WI38 (cell line): ENCODE data around the gene OR6B1.
"Not testable (repeated sequence)": the region's sequence is repeated elsewhere in the genome, so short reads cannot be mapped to it uniquely, and the experiment has no call there.

Source experiments
- H3K4me3 ChIP-seq: 2 replicates; pipeline ENCODE4 v1.5.1; 2011; ENCODE audit warnings: low read depth, mild to moderate bottlenecking, control low read depth, low read length
- TF ChIP-seq, protein P1 (sequence below): IDR thresholded peaks from 2 replicates; pipeline ENCODE4 v1.5.1; 2012; ENCODE audit warnings: low read depth, mild to moderate bottlenecking, control low read depth, low read length

OR6B1 gene

DNA sequence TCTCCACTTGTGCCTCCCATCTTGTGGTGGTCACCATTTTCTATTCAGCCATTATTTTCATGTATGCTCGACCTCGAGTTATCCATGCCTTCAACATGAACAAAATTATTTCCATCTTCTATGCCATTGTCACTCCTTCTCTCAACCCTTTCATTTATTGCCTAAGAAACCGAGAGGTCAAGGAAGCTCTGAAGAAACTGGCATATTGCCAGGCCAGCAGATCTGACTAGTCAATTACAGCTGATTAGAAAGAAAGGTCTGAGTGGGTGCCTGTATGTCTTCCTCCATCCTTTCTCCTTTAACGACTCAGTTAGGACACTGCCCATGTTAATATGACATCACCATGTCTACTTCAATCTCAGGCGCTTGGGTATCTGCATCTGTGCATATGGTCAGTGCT, 4.6 kb downstream of the OR6B1 start:
- TF ChIP-seq, protein P1, sequence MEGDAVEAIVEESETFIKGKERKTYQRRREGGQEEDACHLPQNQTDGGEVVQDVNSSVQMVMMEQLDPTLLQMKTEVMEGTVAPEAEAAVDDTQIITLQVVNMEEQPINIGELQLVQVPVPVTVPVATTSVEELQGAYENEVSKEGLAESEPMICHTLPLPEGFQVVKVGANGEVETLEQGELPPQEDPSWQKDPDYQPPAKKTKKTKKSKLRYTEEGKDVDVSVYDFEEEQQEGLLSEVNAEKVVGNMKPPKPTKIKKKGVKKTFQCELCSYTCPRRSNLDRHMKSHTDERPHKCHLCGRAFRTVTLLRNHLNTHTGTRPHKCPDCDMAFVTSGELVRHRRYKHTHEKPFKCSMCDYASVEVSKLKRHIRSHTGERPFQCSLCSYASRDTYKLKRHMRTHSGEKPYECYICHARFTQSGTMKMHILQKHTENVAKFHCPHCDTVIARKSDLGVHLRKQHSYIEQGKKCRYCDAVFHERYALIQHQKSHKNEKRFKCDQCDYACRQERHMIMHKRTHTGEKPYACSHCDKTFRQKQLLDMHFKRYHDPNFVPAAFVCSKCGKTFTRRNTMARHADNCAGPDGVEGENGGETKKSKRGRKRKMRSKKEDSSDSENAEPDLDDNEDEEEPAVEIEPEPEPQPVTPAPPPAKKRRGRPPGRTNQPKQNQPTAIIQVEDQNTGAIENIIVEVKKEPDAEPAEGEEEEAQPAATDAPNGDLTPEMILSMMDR: no peak
- H3K4me3 ChIP-seq: no peak overlapping the region

DNA sequence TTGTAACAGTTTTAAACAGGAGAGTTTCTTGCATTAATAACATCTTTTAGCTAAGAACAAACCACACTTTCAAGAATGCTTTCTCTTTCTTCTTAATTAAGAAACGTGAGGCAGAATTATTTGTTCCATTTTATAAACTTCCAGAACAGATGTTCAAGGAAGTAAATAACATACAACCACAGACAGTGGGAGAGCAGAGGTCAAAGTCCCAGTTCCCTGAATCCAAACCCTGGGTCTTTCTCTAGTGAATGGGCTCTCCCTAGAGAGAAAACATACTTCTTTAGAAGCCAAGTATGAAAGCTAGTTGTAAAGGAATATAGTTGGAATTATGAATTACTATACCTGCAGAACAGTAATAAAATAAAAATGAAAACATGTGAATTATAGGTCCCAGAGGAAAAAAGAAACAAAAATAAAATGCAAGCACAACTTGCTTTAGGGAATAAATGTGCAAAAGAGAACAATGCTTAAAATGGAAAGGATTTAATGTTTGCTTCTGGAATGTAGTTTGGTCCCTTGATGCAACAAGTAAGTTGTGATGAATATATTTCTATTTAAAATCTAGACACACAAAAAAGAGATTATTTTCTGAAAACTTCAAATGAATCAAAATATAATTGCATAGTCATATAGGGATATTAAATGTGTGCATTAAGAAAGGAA, 6.0 kb downstream of the OR6B1 start:
- TF ChIP-seq, protein P1: no peak
- no peak overlapping the region for H3K4me3 ChIP-seq

DNA sequence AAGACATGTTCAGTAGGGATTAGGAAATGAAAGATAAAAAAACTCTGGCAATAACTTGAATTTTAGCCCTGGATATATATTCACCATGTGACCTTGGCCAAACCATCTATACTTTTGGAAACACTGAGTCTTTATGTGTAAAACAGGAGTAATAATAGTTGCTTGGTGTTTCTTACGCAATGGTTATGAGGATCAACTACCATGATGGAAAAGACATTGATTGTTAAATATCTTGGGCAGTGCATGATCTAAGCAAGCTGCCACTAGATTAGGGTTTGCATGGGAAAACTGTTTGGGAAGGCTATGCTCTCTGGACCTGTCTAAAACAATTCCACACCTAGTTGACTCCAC, 6.5 kb downstream of the OR6B1 start:
- TF ChIP-seq, protein P1: no peak
- H3K4me3 ChIP-seq: no peak overlapping the region

DNA sequence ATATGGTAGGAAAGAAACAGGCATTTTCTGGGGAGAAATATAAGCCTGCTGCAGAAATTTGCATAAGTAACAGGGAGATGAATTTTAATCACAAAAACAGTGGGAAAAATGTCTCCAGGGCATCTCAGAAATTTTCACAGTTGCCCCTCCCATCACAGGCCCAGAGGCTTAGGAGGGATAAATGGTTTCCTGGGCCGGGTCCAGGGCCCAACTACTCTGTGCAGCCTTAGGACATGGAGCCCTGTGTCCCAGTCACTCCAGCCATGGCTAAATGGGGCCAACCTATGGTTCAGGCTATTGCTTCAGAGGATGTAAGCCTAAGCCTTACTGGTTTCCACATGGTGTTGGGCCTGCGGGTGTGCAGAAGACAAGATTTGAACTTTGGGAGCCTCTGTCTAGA, 9.2 kb downstream of the OR6B1 start:
- no peak overlapping the region for H3K4me3 ChIP-seq
- TF ChIP-seq, protein P1: no peak

DNA sequence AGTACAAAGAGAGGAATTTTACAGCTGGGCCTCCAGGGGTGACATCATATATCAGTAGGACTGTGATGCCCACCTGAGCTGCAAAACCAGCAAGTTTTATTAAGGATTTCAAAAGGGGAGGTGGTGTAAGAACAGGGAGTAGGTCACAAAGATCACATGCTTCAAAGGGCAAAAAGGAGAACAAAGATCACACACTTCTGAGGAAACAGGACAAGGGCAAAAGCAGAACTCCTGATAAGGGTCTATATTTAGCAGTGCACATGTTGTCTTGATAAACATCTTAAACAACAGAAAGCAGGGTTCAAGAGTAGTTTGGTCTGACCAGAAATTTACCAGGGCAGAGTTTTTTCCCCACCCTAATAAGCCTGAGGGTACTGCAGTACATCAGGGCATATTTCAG, 9.9 kb downstream of the OR6B1 start:
- H3K4me3 ChIP-seq: not testable (repeated sequence)

DNA sequence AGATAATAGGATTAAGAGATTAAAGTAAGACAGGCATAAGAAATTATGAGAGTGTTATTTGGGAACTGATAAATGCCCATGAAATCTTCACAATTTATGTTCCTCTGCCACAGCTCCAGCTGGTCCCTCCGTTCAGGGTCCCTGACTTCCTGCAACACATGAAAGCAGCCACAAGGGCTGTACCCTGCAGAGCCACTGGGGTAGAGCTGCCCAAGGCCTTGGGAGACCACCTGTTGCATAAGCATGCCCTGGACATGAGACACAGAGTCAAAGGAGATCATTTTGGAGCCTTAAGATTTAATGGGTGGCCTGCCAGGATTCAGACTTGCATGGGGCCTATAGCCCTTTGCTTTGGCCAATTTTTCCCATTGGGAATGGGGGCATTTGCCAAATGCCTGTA, 10.7 kb downstream of the OR6B1 start:
- H3K4me3 ChIP-seq: not testable (repeated sequence)

DNA sequence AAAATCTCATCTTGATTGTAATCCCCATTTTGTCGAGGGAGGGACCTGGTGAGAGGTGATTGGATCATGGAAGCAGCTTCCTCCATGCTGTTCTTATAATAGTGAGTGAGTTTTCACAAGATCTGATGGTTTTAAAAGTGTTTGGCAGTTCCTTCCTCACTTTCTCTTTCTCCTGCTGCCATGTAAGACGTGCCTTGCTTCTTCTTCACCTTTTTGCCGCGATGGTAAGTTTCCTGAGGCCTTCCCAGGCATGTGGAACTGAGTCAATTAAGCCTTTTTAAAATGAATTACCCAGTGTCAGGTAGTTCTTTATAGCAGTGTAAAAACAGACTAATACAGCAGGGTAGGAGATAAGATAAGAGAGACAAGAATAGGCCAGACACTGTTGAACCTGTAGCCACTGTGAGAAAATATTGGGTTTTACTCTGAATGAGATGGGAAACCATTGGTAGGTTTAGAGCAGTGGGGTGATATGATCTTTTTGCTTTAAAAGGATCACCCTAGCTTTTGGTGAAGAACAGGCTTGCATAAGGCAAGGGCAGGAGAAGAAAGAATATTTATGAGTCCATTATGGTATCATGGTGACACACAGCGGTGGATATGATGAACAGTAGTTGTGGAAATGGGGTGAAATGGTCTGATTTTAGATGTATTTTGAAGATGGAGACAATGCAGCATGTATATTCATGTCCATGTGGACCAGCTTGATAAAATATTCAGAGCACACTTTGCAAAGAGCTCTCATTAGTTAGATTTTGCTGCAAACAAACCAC, 11.5 kb downstream of the OR6B1 start:
- TF ChIP-seq, protein P1: no peak

DNA sequence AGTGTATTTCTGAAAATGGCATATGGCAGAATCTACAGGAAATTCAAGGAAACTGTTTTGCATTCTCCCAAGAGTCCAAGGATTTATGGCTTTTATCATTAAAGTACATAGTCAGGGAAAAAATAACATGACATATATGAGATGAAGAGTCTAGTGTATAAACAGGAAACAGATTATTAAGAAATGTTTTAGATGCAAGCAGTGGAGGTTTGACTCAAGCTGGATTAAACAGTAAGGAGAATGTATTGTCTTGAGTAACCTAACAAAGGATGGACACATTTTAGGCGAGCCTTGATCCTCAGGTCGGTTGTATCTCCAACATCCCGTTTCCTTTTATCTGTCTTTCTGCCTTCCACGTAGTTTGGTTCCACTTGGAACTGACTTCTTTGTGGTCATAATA, 17.9 kb downstream of the OR6B1 start:
- no peak overlapping the region for H3K4me3 ChIP-seq
- TF ChIP-seq, protein P1: no peak

More for the DNA sequence above, 11.5 kb downstream of the OR6B1 start:
- H3K4me3 ChIP-seq: no peak overlapping the region
